ENCODE measurements around the gene RNF222.

The RNF222 gene

DNA sequence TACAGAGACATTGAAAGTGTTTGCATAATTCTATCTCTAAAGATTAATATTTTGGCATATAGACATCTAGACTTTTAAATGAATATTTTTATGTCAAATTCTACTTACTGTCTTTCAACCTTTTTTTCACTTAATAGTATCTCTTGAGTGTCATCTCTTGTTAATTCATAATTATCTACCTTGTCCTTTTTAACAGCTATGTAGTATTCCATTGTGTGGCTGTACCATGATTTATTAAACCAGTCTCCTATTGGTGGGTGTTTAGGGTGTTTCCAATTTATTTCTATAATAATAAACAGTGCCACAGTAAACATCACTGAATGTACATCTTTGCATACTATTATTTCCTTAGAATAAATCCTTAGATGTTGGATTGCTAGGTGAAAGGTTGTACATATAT is 16.3 kb upstream of the RNF222 start:
- Histone ChIP-seq H4K20me1 (no peaks in the 10 kb centered on the region), H3K4me1 (no peaks in the 10 kb centered on the region), H3K27me3 (no peaks in the 10 kb centered on the region), H3K4me2 (no peak overlapping the region), H3K4me3 (no peak overlapping the region), H3K27ac (no peak overlapping the region), H3K9ac (no peak overlapping the region), H3K9me3 (no peaks in the 10 kb centered on the region), H3K36me3 (no peaks in the 10 kb centered on the region)
- TF ChIP-seq Cebpa-rat (IDR thresholded peaks at IDR 0.05): no peak

DNA sequence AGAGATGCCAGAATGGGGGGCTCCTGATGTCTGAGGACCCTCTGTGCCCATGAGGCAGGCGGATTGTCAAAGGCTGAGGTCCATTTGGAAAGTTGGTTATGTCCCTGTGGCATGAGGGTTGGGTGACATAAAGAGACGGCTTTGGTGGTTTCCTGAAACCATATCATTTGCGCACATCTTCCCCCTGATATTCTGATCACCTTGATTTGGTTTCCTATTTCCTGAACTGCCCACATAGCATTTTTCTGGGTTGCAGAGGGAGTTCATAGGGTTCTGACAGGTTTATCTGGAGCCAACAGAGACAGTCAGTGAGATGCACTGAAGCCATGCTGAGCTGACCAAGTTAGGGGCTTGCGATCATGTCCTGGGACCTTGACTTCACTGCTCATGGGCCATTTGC is 15.7 kb upstream of the RNF222 start:
- H4K20me1 ChIP-seq: no peaks in the 10 kb centered on the region
- H3K36me3 ChIP-seq: no peaks in the 10 kb centered on the region
- H3K4me1 ChIP-seq: no peaks in the 10 kb centered on the region
- no peak overlapping the region for H3K4me3 ChIP-seq
- no peaks in the 10 kb centered on the region for H3K27me3 ChIP-seq
- no peak overlapping the region for H3K27ac ChIP-seq
- no peak overlapping the region for H3K9ac ChIP-seq
- H3K4me2 ChIP-seq: no peak overlapping the region
- no peak for TF ChIP-seq Cebpa-rat (IDR thresholded peaks at IDR 0.05)
- H3K9me3 ChIP-seq: no peaks in the 10 kb centered on the region

DNA sequence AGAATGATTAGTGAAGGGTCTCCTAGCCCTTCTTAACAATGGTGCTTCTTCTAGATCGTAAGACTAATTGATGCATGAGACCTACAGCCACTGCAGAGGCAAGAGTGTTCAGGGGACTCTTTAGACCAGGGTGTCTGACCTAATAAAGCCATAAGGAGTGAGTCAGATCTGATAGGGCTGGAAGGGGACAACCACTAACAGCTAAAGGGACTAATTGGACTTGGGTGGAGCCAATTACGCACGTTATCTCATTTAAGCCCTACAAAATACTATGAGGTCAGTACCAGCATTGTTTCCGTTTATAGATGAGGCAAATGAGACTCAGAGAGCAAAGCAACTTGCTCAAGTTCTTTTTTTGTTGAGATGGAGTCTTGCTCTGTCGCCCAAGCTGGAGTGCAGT is 14.5 kb upstream of the RNF222 start:
- H3K4me3 ChIP-seq: no peak overlapping the region
- H3K36me3 ChIP-seq: no peaks in the 10 kb centered on the region
- H3K9ac ChIP-seq: no peak overlapping the region
- no peak overlapping the region for H3K4me2 ChIP-seq
- H3K4me1 ChIP-seq: no peaks in the 10 kb centered on the region
- no peak overlapping the region for H3K27ac ChIP-seq
- H3K9me3 ChIP-seq: no peaks in the 10 kb centered on the region
- no peaks in the 10 kb centered on the region for H3K27me3 ChIP-seq
- H4K20me1 ChIP-seq: no peaks in the 10 kb centered on the region
- no peak for TF ChIP-seq Cebpa-rat (IDR thresholded peaks at IDR 0.05)

DNA sequence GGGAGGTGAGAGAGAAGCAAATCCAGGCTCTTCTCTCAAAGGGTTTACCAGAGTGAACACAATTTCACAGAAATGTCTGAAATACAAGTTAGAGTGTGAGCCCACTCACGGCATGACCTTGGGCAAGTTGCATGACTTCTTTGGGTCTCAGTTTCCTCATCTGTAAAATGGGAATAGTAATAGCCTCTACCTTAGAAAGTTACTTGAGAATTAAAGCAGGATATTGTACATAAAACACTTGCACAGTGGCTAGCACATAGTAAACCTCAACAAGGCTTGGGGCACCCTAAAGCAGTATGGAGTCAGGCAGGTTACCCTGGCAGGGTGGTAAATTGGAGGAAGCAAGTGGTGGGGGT is 13.2 kb upstream of the RNF222 start:
- no peak overlapping the region for H3K27ac ChIP-seq
- H3K9me3 ChIP-seq: no peaks in the 10 kb centered on the region
- no peaks in the 10 kb centered on the region for H3K27me3 ChIP-seq
- H3K4me2 ChIP-seq: no peak overlapping the region
- no peak overlapping the region for H3K4me3 ChIP-seq
- TF ChIP-seq Cebpa-rat (IDR thresholded peaks at IDR 0.05): no peak
- no peaks in the 10 kb centered on the region for H3K36me3 ChIP-seq
- H3K9ac ChIP-seq: no peak overlapping the region
- no peaks in the 10 kb centered on the region for H4K20me1 ChIP-seq
- H3K4me1 ChIP-seq: peaks cover 3% of the 10 kb centered on the region

DNA sequence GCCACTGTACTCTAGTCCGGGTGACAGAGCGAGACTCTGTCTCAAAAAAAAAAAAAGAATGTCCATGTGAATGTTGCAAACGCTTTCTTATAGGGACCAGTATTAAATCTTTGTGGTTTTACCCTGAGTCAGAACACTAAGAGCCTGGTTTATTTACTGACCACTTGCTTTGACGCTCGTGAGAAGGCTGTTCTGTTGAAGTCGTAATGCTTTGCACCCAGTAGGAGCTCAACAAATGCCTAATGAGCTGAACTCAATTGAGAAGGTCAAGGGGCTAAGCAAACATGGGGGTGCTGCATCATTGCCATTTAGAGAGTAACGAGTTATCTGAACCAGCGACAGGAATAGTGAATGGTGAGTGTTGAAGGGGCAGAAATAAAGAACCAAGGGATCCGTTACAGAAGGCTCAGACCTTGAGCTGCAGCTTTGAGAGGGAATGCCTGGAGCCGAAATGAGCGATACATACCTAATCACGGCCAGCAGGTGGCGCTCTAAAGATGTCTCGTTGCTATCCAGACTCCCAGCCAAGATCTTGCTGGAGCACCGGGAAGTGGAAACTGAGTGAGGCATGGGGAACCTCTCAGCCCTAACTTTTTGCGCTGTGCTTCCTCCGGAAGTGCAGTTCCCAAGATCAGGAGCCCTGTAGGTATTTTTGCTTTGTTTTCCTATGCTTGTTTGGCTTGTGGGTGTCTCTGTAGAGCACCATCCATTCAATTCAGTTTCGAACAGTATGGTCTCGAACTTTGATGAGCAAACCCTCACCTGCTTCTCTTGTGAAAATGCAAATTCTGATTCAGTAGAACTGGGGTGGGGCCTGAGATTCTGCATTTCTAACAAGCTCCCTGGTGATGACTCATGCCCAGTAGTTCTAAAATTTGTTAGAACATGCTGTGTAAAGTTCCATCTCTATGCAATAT is 12.6 kb upstream of the RNF222 start:
- no peaks in the 10 kb centered on the region for H4K20me1 ChIP-seq
- H3K9ac ChIP-seq: no peak overlapping the region
- H3K27ac ChIP-seq: no peak overlapping the region
- no peaks in the 10 kb centered on the region for H3K9me3 ChIP-seq
- peaks cover 10% of the 10 kb centered on the region for H3K4me1 ChIP-seq
- H3K4me2 ChIP-seq: no peak overlapping the region
- TF ChIP-seq Cebpa-rat (IDR thresholded peaks at IDR 0.05): no peak
- H3K27me3 ChIP-seq: no peaks in the 10 kb centered on the region
- H3K4me3 ChIP-seq: no peak overlapping the region
- H3K36me3 ChIP-seq: no peaks in the 10 kb centered on the region

DNA sequence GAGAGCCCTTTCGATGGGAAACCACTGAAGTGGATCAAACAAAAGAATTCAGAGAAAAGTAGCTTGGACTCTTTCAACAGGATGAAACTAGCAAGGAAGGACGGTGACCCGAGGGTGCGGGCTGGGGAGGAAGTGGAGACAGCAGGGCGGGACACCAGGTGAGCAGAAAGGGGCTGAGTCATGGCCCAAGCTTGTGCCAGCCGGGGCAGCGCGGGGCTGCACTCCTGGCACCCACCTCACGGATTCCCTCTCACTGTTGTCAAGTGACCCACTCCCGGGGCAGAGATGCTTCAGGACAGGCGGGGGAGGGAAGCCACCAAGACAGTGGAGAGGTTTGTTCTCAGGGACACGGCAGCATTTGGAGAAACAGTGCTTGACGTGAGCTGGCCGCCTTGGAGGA is 10.7 kb upstream of the RNF222 start:
- Histone ChIP-seq H3K4me2 (no peak overlapping the region), H3K27me3 (no peaks in the 10 kb centered on the region), H3K9me3 (no peaks in the 10 kb centered on the region), H3K4me1 (peaks cover 10% of the 10 kb centered on the region), H4K20me1 (no peaks in the 10 kb centered on the region), H3K27ac (no peak overlapping the region), H3K36me3 (no peaks in the 10 kb centered on the region), H3K4me3 (no peak overlapping the region), H3K9ac (no peak overlapping the region)
- no peak for TF ChIP-seq Cebpa-rat (IDR thresholded peaks at IDR 0.05)

DNA sequence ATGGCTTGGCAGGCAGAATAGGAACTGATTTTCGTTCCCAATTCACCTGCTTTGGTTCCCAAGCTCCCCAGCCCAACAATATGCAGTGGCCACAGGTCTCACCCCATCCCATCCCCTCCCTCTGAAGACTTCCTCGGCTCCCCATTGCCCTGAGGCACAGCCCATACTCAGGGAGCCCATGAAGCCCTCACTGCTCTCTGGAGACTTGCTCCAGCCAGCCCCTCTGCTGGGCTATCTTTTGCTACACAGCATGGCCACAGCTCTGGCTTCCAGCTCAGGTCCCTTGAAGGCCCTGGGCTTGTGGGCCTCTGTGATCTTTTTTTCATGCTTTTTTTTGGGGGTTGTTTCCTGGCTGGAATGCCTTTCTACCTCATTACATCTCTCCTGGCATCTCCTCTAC is 8.5 kb upstream of the RNF222 start:
- no peak overlapping the region for H3K27ac ChIP-seq
- no peaks in the 10 kb centered on the region for H4K20me1 ChIP-seq
- no peaks in the 10 kb centered on the region for H3K36me3 ChIP-seq
- H3K4me1 ChIP-seq: peaks cover 10% of the 10 kb centered on the region
- H3K4me3 ChIP-seq: no peak overlapping the region
- no peak overlapping the region for H3K9ac ChIP-seq
- no peaks in the 10 kb centered on the region for H3K9me3 ChIP-seq
- peak overlapping the region; percentile 50 for H3K4me2 ChIP-seq
- H3K27me3 ChIP-seq: no peaks in the 10 kb centered on the region
- TF ChIP-seq Cebpa-rat (IDR thresholded peaks at IDR 0.05): no peak

DNA sequence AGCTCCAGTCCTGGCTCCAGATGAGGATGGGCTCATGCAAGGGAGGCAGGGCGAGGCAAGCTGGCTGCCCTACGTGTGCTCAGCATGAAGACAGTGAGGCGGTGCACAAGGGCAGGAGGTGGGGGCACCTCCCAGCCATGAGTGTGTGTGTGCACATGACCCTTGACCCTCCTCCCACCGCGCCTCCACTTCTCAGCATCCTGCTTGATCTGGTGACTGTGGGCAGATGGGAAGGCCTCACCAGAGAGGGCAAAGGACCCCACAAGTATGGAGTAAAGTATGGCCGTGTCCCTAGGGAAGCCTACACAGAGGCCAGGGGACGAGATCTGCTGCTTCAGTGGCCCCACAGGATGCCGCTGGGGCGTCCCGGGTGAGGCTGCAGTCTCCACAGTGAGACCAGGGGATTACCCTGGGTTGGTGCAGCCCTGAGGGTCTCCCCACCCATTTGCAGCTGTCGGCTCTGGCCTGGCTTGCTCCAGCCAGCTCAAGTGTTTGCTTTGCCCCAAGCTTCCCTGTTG is 7.9 kb upstream of the RNF222 start:
- H3K4me2 ChIP-seq: peak overlapping the region; percentile 50
- no peak for TF ChIP-seq Cebpa-rat (IDR thresholded peaks at IDR 0.05)

DNA sequence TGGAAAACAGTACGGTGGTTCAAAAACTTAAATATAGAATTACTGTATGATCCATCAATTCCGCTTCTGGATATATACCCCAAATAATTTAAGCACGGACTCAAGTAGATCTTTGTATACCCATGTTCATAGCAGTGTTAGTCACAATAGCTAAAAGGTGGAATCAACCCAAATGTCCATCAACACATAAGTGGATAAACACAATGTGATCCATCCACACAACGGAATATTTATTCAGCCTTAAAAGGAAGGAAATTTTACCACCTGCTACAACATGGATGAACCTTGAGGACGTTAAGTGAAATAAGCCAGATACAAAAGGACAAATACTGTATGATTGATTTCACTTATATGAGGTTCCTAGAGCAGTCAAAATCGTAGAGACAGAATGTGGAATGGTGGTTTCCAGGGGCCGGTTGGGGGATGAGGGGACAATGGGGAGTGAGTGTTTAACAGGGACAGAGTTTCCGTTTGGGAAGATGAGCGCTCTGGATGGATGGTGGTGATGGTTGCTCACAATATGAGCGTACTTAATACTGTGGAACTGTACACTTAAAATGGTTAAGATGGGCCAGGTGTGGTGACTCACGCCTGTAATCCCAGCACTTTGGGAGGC is 5.4 kb upstream of the RNF222 start:
- no peak for TF ChIP-seq Cebpa-rat (IDR thresholded peaks at IDR 0.05)
- H3K36me3 ChIP-seq: no peaks in the 10 kb centered on the region

More for the DNA sequence above, 7.9 kb upstream of the RNF222 start:
- Histone ChIP-seq H3K27me3 (no peaks in the 10 kb centered on the region), H3K9me3 (no peaks in the 10 kb centered on the region), H3K36me3 (no peaks in the 10 kb centered on the region), H4K20me1 (no peaks in the 10 kb centered on the region), H3K9ac (no peak overlapping the region; the same call in 1 of the 2 replicates), H3K4me1 (peaks cover 10% of the 10 kb centered on the region), H3K27ac (peak overlapping the region; percentile 41; the same call in 1 of the 2 replicates), H3K4me3 (no peak overlapping the region)

DNA sequence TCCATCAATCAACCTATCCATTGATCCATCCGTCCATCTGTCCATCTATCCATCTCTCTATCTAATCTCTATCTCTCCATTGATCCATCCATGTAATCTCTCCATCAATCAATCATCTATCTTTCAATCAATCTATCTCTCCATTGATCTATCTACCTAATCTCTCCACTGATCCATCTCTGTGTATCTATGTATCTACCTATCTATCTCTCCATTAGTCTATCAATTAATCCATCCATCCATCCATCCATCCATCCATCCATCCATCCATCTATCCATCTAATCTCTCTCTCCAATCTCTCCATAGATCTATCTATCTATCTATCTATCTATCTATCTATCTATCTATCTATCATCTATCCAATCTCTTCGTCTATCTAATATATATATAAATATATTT is 3.5 kb upstream of the RNF222 start:
- H3K9ac ChIP-seq: no peak overlapping the region
- H3K4me1 ChIP-seq: peaks cover 10% of the 10 kb centered on the region
- H3K4me3 ChIP-seq: no peak overlapping the region
- H3K9me3 ChIP-seq: no peaks in the 10 kb centered on the region
- H4K20me1 ChIP-seq: no peaks in the 10 kb centered on the region
- no peak overlapping the region for H3K4me2 ChIP-seq
- no peak overlapping the region for H3K27ac ChIP-seq
- H3K27me3 ChIP-seq: no peaks in the 10 kb centered on the region
- no peaks in the 10 kb centered on the region for H3K36me3 ChIP-seq
- TF ChIP-seq Cebpa-rat (IDR thresholded peaks at IDR 0.05): no peak

More for the DNA sequence above, 5.4 kb upstream of the RNF222 start:
- Histone ChIP-seq H3K9ac (no peak overlapping the region), H3K9me3 (no peaks in the 10 kb centered on the region), H3K4me1 (peaks cover 10% of the 10 kb centered on the region), H4K20me1 (no peaks in the 10 kb centered on the region), H3K27ac (no peak overlapping the region), H3K27me3 (no peaks in the 10 kb centered on the region), H3K4me2 (no peak overlapping the region), H3K4me3 (no peak overlapping the region)

All from BLaER1 (cell line).